Medulla oblongata (tissue), 1 donor: Measurements from ENCODE around the gene PRKAR1B.

Experiments used
- DNase-seq: peaks from one replicate; pipeline ENCODE4 v3.0.0-alpha.2; 2015; ENCODE audit errors: extremely low spot score

The PRKAR1B gene

DNA sequence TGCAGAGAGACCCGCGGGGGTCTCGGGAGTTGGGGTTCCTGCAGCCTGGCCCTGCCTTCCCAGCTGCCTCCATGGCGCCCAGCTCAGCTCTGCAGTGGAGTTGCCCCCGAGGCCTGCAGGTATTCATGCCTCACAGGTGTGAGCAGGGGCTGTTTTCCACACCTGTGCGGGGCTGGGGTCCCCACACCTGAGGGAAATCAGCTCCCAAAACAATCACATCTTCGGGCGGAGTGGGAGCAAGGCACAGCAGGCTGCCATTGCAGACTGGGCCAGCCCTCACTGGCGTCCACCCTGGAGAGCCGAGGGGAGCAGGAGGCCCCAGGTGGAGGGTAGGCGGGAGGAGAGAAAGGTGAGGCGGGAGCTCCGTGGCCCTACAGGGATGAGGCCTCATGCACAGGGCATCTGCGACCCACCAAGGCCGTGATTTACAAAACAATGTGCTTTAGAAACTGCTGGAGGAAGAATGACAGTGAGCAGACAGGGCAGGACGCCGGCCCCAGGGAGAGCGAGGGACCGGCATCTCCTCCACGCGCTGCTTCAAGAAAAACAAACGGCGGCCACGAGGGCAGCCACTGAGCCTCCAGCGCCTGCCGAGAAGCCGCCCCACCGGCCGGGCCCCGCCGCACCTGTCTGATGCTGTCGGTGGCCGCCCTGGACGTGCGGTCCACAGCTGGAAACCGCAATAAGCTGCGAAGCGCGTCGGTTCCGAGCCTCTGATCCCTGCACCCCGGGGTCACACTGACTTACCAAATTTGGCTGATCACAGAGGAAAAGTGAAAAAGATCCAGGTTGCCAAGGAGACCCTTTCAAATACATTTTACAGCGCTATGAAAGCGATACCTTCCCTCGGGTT lies 154.4 kb downstream of the PRKAR1B start:
- no peak for DNase-seq

DNA sequence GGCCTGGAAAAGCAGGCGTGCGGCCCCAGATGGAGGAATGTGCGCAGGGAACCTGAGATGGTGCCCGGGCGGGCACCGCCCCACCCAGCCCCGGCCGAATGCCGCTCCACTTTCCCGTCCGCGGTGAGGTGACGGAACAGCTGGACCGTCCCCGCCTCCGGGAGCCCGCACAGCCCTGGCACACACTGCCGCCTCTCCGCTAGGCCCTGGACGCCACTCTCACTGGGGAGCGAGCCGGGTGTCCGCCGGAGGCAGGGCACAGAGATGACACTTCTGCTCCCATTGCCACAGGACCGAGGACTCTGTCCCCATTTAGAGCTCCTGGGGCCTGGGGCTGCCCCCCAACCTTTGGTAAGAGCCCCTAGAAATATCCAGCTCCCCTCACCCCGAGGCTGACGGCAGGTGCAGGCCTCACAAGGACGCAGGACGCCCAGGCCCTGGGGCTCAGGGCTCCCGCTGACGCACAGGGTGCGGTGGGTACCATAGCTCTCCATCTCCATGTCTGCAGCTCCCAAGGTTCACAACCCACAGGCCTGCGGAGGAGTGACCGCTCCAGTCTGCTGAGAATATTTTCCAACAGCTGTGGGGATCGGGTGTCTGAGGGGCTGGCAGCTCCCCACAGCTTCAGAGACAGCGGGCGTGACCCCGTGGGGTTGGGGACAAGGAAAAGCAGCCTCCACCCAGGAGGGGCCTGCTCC lies 155.2 kb downstream of the PRKAR1B start:
- DNase-seq: no peak

GRCh38 chr7:571096-571717 lies 155.9 kb downstream of the PRKAR1B start:
- no peak for DNase-seq

- DNase-seq: no peak
These were observed 156.3 kb downstream of the PRKAR1B start for GRCh38 chr7:570801-571070.

GRCh38 chr7:569996-570800 lies 156.9 kb downstream of the PRKAR1B start:
- DNase-seq: no peak

DNA sequence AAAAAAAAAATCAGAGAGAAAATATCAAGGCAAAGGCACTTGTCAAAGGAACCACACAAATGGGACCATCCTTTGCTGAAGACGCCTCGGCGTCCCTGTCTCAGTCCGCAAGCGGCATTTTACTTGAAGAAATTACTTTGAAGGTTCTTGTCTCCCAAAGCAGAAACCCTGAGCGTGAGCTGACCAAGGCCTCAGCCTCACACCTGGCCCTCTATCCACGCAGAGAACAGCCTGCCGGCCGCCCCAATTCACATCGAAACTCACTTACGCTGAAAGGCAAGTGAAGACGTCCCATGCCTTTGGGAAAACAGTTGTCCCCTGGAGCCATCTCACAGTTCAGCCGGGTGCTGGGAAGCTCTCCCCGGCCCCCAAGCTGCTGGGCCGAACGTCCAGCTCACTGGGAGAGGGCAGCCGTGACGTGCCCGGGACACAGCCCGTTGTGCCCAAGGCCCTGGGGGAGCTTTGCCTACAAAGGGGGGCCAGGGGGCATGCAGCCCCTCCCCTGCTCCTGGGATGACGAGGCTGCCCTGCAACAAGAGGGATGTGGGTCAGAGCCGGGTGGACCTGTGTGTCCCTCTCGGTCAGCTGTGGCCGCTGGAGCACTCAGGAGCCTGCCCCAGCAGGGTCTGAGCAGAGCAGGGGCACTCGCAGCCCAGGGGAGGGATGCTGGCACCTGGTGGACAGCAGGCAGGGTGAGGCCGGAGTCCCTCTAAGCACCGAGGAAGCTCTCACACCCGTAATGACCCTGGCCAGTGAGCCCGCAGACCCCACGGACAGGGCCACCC lies 157.8 kb downstream of the PRKAR1B start:
- no peak for DNase-seq

DNA sequence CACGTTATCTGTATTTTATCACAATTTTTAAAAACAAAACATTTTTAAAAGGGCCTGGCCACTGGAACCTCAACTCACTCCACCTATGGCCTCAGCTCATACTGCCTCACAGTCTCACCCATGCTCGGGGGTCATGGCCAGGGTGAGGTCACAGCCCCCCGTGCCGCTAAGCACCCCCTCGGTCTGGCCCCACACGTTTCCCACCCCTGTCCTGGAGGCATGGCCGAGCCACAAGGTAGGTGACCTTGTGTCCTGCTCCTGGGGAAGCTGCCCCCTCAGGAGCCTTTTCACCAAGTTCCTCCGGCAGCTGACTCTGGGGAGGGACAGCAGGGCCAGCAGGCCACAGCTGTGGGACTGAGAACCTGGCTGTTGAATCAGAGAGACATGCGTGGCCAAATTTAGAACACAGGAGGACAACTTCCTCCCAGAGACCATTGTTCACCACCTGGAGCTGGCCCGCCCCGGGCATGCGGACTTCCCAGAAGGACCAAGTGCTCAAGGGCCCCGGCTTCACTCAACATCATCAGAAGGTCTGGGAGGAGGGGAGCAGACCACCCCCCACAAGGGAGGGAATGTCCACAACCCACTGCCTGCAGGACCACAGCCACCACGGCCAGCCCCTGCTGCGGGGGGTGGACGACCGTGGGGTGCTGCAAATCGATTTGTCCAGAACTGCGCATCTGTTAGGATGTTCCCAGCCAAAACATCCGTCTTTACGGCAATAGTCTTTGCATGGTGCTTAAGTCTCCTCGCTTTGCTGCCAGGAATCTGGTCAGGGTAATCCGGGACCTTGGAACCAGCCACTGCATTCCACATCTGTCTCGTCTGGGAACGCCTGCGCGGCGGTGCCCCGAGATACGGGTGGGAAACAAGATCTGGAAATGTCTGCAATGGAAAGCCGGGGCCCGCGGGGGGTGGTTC lies 158.8 kb downstream of the PRKAR1B start:
- no peak for DNase-seq

GRCh38 chr7:567305-567883 lies 159.7 kb downstream of the PRKAR1B start:
- no peak for DNase-seq

DNA sequence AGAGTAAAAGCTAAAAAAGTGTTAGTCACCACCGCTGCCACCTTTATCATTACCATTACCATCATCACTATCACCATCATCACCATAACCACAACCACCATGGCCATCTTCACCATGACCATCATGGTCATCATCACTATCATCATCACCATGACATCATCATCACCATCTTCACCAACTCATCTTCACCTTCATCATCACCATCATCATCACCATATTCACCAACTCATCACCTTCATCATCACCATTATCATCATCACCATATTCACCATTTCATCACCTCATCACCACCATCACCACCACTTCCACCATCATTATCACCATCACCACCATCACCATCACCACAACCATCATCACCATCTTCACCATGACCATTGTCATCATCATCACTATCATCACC lies 161.0 kb downstream of the PRKAR1B start:
- DNase-seq: no peak

DNA sequence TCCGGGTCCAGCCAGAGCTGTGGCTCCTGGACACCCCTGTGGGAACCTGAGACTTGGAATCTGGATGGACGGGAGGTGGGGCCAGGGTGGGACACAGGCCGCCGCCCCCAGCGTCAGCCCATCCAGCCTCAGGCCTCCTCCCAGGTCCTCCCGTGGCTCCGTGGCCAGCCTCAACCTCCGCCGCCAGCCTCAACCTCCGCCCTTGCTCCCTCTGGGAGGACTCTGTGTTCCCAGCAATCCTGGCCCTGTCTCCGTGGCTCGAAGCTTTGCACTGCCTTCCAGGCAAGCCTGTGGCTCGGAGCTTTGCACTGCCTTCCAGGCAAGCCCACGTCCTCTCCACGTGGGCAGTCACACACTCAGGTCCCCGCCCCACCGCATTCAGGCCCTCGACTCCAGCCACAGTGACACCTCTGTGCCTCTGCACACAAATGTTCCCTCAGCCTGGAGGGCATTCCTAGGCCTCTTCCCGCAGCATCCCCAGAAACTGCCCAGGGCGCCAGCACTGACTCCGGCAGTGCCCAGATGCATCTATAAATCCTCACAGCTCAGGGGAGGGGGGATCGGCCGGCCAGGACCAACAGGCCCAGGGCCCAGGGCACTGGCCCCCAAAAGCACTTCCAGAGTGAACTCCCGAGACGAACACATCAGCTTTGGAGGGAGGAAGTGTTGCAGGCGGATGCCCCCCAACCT lies 162.8 kb downstream of the PRKAR1B start:
- peak; percentile 84 for DNase-seq

GRCh38 chr7:563629-564170 lies 163.4 kb downstream of the PRKAR1B start:
- DNase-seq: no peak

- DNase-seq: no peak
These were observed 164.1 kb downstream of the PRKAR1B start for GRCh38 chr7:562789-563628.

DNA sequence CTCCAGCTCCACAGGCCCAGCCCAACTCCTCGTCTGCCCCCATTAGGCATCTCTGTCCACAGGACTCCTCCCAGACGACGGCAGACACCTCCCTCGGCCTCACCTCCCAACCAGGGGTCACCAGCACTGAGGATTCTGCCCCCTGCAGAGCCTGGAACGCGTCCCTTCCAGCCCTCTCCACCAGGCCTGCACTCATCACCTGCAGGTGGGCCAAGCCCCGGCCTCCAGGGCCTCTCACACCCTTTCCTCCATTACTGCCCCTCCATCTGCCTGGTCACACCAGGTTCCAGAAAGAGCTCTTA lies 164.8 kb downstream of the PRKAR1B start:
- no peak for DNase-seq

GRCh38 chr7:561631-562373 lies 165.3 kb downstream of the PRKAR1B start:
- no peak for DNase-seq

GRCh38 chr7:560966-561630 lies 166.0 kb downstream of the PRKAR1B start:
- DNase-seq: no peak

DNA sequence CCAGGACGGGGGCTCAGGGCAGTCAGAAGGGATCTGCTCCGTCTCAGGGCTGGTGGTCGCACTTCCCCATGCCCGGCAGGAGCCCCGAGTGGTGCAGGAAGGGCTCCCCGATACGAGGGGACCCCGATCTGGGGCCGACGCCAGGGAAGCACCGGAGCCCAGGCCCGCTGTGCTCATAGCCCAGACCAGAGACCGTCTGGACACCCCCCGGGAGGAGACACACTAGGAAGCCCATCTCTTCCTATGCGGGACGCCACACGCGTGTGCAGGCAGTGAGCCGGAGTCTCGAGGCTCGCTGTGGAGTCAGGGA lies 167.7 kb downstream of the PRKAR1B start:
- no peak for DNase-seq

DNA sequence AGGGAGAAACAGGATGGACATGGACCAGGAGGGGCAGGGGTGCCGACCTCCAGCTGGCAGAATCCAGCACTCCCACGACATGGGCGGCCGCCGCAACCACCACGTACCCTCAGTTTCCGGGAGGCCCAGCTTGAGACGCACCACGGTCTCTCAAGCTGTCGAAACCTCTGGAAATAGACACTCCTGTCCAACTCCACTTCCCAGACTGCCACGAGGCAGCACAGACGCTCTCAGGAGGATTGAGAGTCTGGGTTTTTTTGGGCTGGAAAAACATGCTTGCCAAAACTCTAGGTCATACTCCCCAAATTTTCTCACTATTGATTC lies 169.6 kb downstream of the PRKAR1B start:
- DNase-seq: no peak
